Keratinocyte (primary cell): Measurements from ENCODE around the gene CREB3L2. TPM values are rescaled to one million over a fixed set of nuclear protein-coding genes. Genes with fewer than 3 reads are reported as not detected.
"Not testable (repeated sequence)": the region's sequence is repeated elsewhere in the genome, so short reads cannot be mapped to it uniquely, and the experiment has no call there.

ENCODE experiments used
- DNase-seq: peaks from one replicate; pipeline ENCODE4 v3.0.0-alpha.2; 2011; ENCODE audit warnings: low read depth, missing footprints, low spot score
- FAIRE-seq: peaks from 2 replicates; lab custom pipeline; 2011; peaks lifted over from hg19 to GRCh38; lab: Jason Lieb, UNC
- H2AFZ ChIP-seq: 2 replicates; pipeline ENCODE4 v1.6.0; 2012; ENCODE audit warnings: low read length, control low read depth, inconsistent platforms; ENCODE audit not compliant: control insufficient read depth
- H3K27ac ChIP-seq: 2 replicates; pipeline ENCODE4 v1.5.1; 2011; ENCODE audit warnings: low read length; ENCODE audit not compliant: control insufficient read depth, insufficient read depth
- H3K27me3 ChIP-seq: 3 replicates; pipeline ENCODE4 v1.6.0; 2011; ENCODE audit warnings: low read length; ENCODE audit not compliant: control insufficient read depth, insufficient read depth; ENCODE audit errors: extremely low read depth
- H3K36me3 ChIP-seq, 2 experiments: 2 replicates in 1 of 2; 3 replicates in 1 of 2; pipeline ENCODE4 v1.5.1; 2011; ENCODE audit warnings: low read length in 2 of 2, mild to moderate bottlenecking in 1 of 2; ENCODE audit not compliant: control insufficient read depth in 2 of 2, insufficient read depth in 2 of 2; ENCODE audit errors: extremely low read depth in 1 of 2
- H3K4me1 ChIP-seq: 3 replicates; pipeline ENCODE4 v1.5.1; 2011; ENCODE audit warnings: low read length; ENCODE audit not compliant: control insufficient read depth, insufficient read depth; ENCODE audit errors: extremely low read depth
- H3K4me2 ChIP-seq: 3 replicates; pipeline ENCODE4 v1.6.0; 2011; ENCODE audit warnings: low read depth, low read length; ENCODE audit not compliant: control insufficient read depth, insufficient read depth; ENCODE audit errors: extremely low read depth
- H3K4me3 ChIP-seq, 3 experiments: fragments of 200-600 bp in 1 of 3; sonication (generic) in 1 of 3; 2 replicates in 2 of 3; 3 replicates in 1 of 3; pipeline ENCODE4 v1.5.1; 2011 to 2016; ENCODE audit warnings: low read length in 3 of 3, mild to moderate bottlenecking in 3 of 3, control low read depth in 2 of 3, inconsistent platforms in 1 of 3, low read depth in 1 of 3, mixed read lengths in 1 of 3, mixed run types in 1 of 3, moderate library complexity in 1 of 3; ENCODE audit not compliant: control insufficient read depth in 2 of 3, insufficient read depth in 2 of 3; ENCODE audit errors: extremely low read depth in 1 of 3
- H3K79me2 ChIP-seq: 2 replicates; pipeline ENCODE4 v1.6.0; 2012; ENCODE audit warnings: low read length; ENCODE audit not compliant: control insufficient read depth, insufficient read depth
- H3K9ac ChIP-seq: 3 replicates; pipeline ENCODE4 v1.6.0; 2011; ENCODE audit warnings: low read length; ENCODE audit not compliant: control insufficient read depth, insufficient read depth; ENCODE audit errors: extremely low read depth
- H3K9me1 ChIP-seq: 3 replicates; pipeline ENCODE4 v1.6.0; 2011; ENCODE audit warnings: low read length; ENCODE audit not compliant: control insufficient read depth, insufficient read depth; ENCODE audit errors: extremely low read depth
- H3K9me3 ChIP-seq: 2 replicates; pipeline ENCODE4 v1.5.1; 2012; ENCODE audit warnings: low read depth, low read length; ENCODE audit not compliant: control insufficient read depth
- H4K20me1 ChIP-seq: 3 replicates; pipeline ENCODE4 v1.6.0; 2011; ENCODE audit warnings: low read length; ENCODE audit not compliant: control insufficient read depth, insufficient read depth; ENCODE audit errors: extremely low read depth
- CTCF ChIP-seq, 3 experiments: IDR thresholded peaks in 1 of 3; conservative IDR thresholded peaks in 1 of 3; optimal IDR thresholded peaks in 1 of 3; 2 replicates in 2 of 3; 3 replicates in 1 of 3; pipeline versions ENCODE3 to v1.5.1; 2011; ENCODE audit warnings: low read length in 3 of 3, mild to moderate bottlenecking in 3 of 3, moderate library complexity in 2 of 3, control low read depth in 1 of 3, inconsistent platforms in 1 of 3; ENCODE audit not compliant: insufficient read depth in 2 of 3; ENCODE audit errors: extremely low read depth in 1 of 3
- EZH2 ChIP-seq: IDR thresholded peaks from one replicate; pipeline ENCODE4 v1.6.1; 2012; ENCODE audit warnings: inconsistent platforms, mild to moderate bottlenecking, low read length, moderate library complexity
- dilution Hi-C: fragments of 300-500 bp; cut with MboI; formaldehyde crosslinking; loops from one replicate; pipeline ENCODE4 v1.7.0; 2020; ENCODE audit warnings: low sequenced_read_pairs; ENCODE audit not compliant: extremely low pct_ligation_motif_present
- polyA plus RNA-seq, 5 experiments: library from polyadenylated mRNA; depleted of rRNA in 3 of 5; stranded (reverse) in 3 of 5; stranded (forward) in 1 of 5; unstranded in 1 of 5; fragments of >200 nt; gene quantifications; 1 replicate in 1 of 5; 2 replicates in 3 of 5; 3 replicates in 1 of 5; pipeline versions ENCODE4 v1.2.1 to v1.2.3, GENCODE V29; 2011 to 2012; ENCODE audit warnings: missing spikeins in 2 of 5, low read depth in 1 of 5, low replicate concordance in 1 of 5

Gene CREB3L2
- polyA plus RNA-seq, 1 donor (not counting 4 experiments of a cell fraction or from before 2014, with no cell fraction given): 12.8 TPM

- FAIRE-seq: no peak
- H3K4me3 ChIP-seq: no peak overlapping the region
- no peaks in the 10 kb centered on the region for H3K9me1 ChIP-seq
Measured at GRCh38 chr7:137908106-137908505, 93.8 kb downstream of the CREB3L2 start.

GRCh38 chr7:137906636-137907035, 95.2 kb downstream of the CREB3L2 start:
- H3K4me1 ChIP-seq, H3K9me3 ChIP-seq, H3K9ac ChIP-seq, dilution Hi-C loops, H3K4me2 ChIP-seq, H2AFZ ChIP-seq, H3K27me3 ChIP-seq, H3K4me3 ChIP-seq, DNase-seq, H3K27ac ChIP-seq, H3K9me1 ChIP-seq, FAIRE-seq, H4K20me1 ChIP-seq, H3K79me2 ChIP-seq: not testable (repeated sequence)
- H3K36me3 ChIP-seq: peaks cover 0 to 14% of the 10 kb centered on the region in 2 experiments

More at GRCh38 chr7:137908106-137908505, 93.8 kb downstream of the CREB3L2 start:
- Histone ChIP-seq H3K27ac (no peak overlapping the region), H4K20me1 (no peaks in the 10 kb centered on the region), H3K27me3 (no peaks in the 10 kb centered on the region), H3K9ac (no peak overlapping the region), H3K79me2 (no peaks in the 10 kb centered on the region), H3K36me3 (peaks cover 3 to 12% of the 10 kb centered on the region in 2 experiments), H2AFZ (no peak overlapping the region), H3K9me3 (no peaks in the 10 kb centered on the region), H3K4me1 (no peaks in the 10 kb centered on the region), H3K4me2 (no peak overlapping the region)
- dilution Hi-C loops: no loop called here
- no peak for DNase-seq
- TF ChIP-seq CTCF (optimal IDR thresholded peaks at IDR 0.05 in 1 of 3, IDR thresholded peaks at IDR 0.05 in 1 of 3, conservative IDR thresholded peaks at IDR 0.05 in 1 of 3; ENCODE audit: extremely low read depth in 1 of 3, insufficient read depth in 2 of 3, low read length in 3 of 3): no peak
- no peak for TF ChIP-seq EZH2

- H3K9me1 ChIP-seq: no peaks in the 10 kb centered on the region
- TF ChIP-seq CTCF (optimal IDR thresholded peaks at IDR 0.05 in 1 of 3, IDR thresholded peaks at IDR 0.05 in 1 of 3, conservative IDR thresholded peaks at IDR 0.05 in 1 of 3; ENCODE audit: extremely low read depth in 1 of 3, insufficient read depth in 2 of 3, low read length in 3 of 3) (no peak), EZH2 (no peak)
- no peak overlapping the region for H3K27ac ChIP-seq
- DNase-seq: no peak
- H2AFZ ChIP-seq: no peak overlapping the region
- H3K9ac ChIP-seq: no peak overlapping the region
- no peak overlapping the region for H3K4me3 ChIP-seq
- FAIRE-seq: no peak
- no peaks in the 10 kb centered on the region for H3K27me3 ChIP-seq
- H3K79me2 ChIP-seq: no peaks in the 10 kb centered on the region
- no peak overlapping the region for H3K4me2 ChIP-seq
- no peaks in the 10 kb centered on the region for H3K4me1 ChIP-seq
- dilution Hi-C loops: no loop called here
- H4K20me1 ChIP-seq: no peaks in the 10 kb centered on the region
- H3K9me3 ChIP-seq: no peaks in the 10 kb centered on the region
- H3K36me3 ChIP-seq: peaks cover 9 to 18% of the 10 kb centered on the region in 2 experiments
Measured at GRCh38 chr7:137904833-137905232, 97.1 kb downstream of the CREB3L2 start.
